ENCODE data around the gene IRS1. TPM values are rescaled to one million over a fixed set of nuclear protein-coding genes. Genes with fewer than 3 reads are reported as not detected.

Gene IRS1
- total RNA-seq, 1 experiment from 2014 or later, result 15.0 TPM

GRCh38 chr2:226796012-226796839 lies 3.4 kb downstream of the IRS1 start:
- no peaks in the 10 kb centered on the region for H3K9me3 ChIP-seq (ENCODE audit: control insufficient read depth, low read depth, low read length)
- H2AK5ac ChIP-seq (ENCODE audit: insufficient read length, low read length), result no peak overlapping the region
- H3T11ph ChIP-seq (ENCODE audit: low read length), result no peak overlapping the region
- peaks cover 27% of the 10 kb centered on the region for H3K23me2 ChIP-seq (ENCODE audit: insufficient read length, low read depth, low read length, poor library complexity, severe bottlenecking)
- no peak overlapping the region for H2BK5ac ChIP-seq (ENCODE audit: insufficient read length, low read length)
- H4K91ac ChIP-seq (ENCODE audit: insufficient read length, low read depth, low read length), result no peak overlapping the region
- no peak overlapping the region for H4K5ac ChIP-seq (ENCODE audit: insufficient read length, low read depth, low read length)
- no peak overlapping the region for H4K8ac ChIP-seq (replicated peaks; ENCODE audit: insufficient read length, low read depth, low read length)
- H3K79me1 ChIP-seq (ENCODE audit: insufficient read depth, low read depth, low read length, poor library complexity, severe bottlenecking), result peaks cover 5% of the 10 kb centered on the region
- TF ChIP-seq CTCF (conservative IDR thresholded peaks at IDR 0.05), result no peak
- Mint-ChIP-seq H3K36me3 (ENCODE audit: insufficient read depth in 1 of 3, low read depth in 3 of 3) (peaks cover 23 to 36% (median 34%) of the 10 kb centered on the region in 3 experiments), H3K27me3 (ENCODE audit: low read depth) (peaks cover 1% of the 10 kb centered on the region; the same call in 1 of the 2 replicates), H3K4me3 (peak overlapping the region in 1 of 2 experiments; percentile 12; a peak in 1 of 5 replicates), H3K9me3 (peaks cover 0 to 4% of the 10 kb centered on the region in 2 experiments; a peak in 3 of 5 replicates), H3K4me1 (peaks cover 39 to 52% of the 10 kb centered on the region in 2 experiments), H3K27ac (peak overlapping the region in 1 of 3 experiments; percentile 62; a peak in 2 of 7 replicates)
- no peak overlapping the region for H2BK15ac ChIP-seq (ENCODE audit: low read depth, low read length)
- H3K14ac ChIP-seq (ENCODE audit: insufficient read depth, low read length), result no peak overlapping the region
- H3K23ac ChIP-seq (ENCODE audit: insufficient read length, low read depth, low read length), result no peak overlapping the region
- no peak overlapping the region for H2BK120ac ChIP-seq (ENCODE audit: low read depth, low read length, poor library complexity, severe bottlenecking)
- no peak overlapping the region for H2BK12ac ChIP-seq (ENCODE audit: insufficient read length, low read depth, low read length)
- H3K4ac ChIP-seq (ENCODE audit: low read depth, low read length), result no peak overlapping the region
- H3K18ac ChIP-seq (ENCODE audit: insufficient read length, low read depth, low read length), result no peak overlapping the region
- no peak overlapping the region for H3K56ac ChIP-seq (ENCODE audit: insufficient read length, low read depth, low read length)
- no peaks in the 10 kb centered on the region for H4K20me1 ChIP-seq (ENCODE audit: control insufficient read depth, insufficient read depth, insufficient read length)
- no peak overlapping the region for H2BK20ac ChIP-seq (ENCODE audit: low read depth, low read length, poor library complexity, severe bottlenecking)
- H3K27ac ChIP-seq (ENCODE audit: insufficient read length, low read depth, low read length), result no peak overlapping the region
- H2AFZ ChIP-seq (ENCODE audit: low read length), result no peak overlapping the region
- no CpG with 5 or more reads among the region's 25 CpGs for WGBS (ENCODE audit: extremely low coverage, insufficient read length, low lambda C conversion rate)
- DNase-seq, result no peak
- H3K27me3 ChIP-seq (ENCODE audit: insufficient read depth, low read length), result no peaks in the 10 kb centered on the region
- H3K9ac ChIP-seq (ENCODE audit: extremely low read depth, insufficient read length, low read length), result no peak overlapping the region
- peaks cover 2% of the 10 kb centered on the region; the same call in 1 of the 2 replicates for H3K4me1 ChIP-seq (ENCODE audit: insufficient read depth, low read length)
- no peak overlapping the region for H3K4me2 ChIP-seq (ENCODE audit: insufficient read depth, insufficient read length, low read length)
- H3K79me2 ChIP-seq (ENCODE audit: insufficient read depth, low read length), result peaks cover 8% of the 10 kb centered on the region; the same call in 1 of the 2 replicates

All from H9 (cell line).